T follicular helper cell (primary cell): ENCODE measurements around the gene MYCL.
"Not testable (repeated sequence)": the region's sequence is repeated elsewhere in the genome, so short reads cannot be mapped to it uniquely, and the experiment has no call there.

ENCODE experiments used
- DNase-seq: peaks from one replicate; pipeline ENCODE4 v3.0.0-alpha.2; 2020; ENCODE audit warnings: low read depth

The MYCL gene

GRCh38 chr1:39917825-39918224, 16.1 kb upstream of the MYCL start:
- no peak for DNase-seq

DNA sequence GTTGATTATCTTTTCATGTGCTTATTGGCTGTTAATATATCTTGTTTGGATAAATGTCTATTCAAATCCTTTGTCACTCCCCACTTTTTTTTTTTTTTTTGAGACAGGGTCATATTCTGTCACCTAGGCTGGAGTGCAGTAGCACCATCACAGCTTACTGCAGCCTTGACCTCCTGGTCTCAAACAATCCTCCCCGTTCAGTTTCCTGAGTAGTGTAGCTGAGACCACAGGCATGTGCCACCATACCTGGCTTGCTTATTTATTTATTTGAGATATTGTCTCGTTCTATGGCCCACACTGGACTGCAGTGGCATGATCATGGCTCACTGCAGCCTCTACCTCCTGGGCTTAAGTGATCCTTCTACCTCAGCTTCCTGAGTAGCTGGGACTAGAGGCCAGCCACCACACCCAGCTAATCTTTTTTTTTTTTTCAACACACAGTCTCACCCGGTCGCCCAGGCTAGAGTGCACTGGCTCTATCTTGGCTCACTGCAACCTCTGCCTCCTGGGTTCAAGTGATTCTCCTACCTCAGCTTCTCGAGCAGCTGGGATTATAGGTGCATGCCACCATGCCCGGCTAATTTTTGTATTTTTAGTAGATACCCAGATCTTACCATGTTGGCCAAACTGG, 13.9 kb upstream of the MYCL start:
- DNase-seq = no peak

GRCh38 chr1:39913136-39913535, 11.4 kb upstream of the MYCL start:
- DNase-seq = not testable (repeated sequence)

GRCh38 chr1:39910263-39910662, 8.5 kb upstream of the MYCL start:
- DNase-seq = no peak

GRCh38 chr1:39908534-39908933, 6.8 kb upstream of the MYCL start:
- no peak for DNase-seq

GRCh38 chr1:39907528-39908453, 6.1 kb upstream of the MYCL start:
- no peak for DNase-seq

- no peak for DNase-seq
Measured at GRCh38 chr1:39905172-39905571, 3.5 kb upstream of the MYCL start.

DNA sequence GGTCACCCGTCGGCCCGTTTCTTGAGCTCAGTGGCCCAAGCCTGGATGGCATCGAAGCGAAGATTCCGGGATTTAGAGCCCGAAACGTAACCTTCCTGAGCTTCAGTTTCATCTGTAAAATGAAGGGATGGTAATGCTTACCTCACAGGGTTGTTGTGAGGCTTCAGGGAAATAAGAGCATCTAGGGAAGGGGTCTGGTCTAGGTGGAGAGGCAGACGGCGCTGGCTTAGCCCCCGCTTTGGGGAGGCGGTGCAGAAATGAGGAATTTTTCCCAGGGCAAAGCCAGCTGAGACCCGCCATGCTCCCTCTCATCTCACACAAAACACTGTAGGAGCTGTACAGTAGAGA, 717 bp upstream of the MYCL start:
- DNase-seq = no peak

- no peak for DNase-seq
Measured at GRCh38 chr1:39901464-39901713, 328 bp downstream of the MYCL start.

GRCh38 chr1:39900662-39901463, 854 bp downstream of the MYCL start:
- DNase-seq = no peak

GRCh38 chr1:39899611-39900538, 1.8 kb downstream of the MYCL start:
- no peak for DNase-seq

- no peak for DNase-seq
Measured at GRCh38 chr1:39898648-39899603, 2.8 kb downstream of the MYCL start.

DNA sequence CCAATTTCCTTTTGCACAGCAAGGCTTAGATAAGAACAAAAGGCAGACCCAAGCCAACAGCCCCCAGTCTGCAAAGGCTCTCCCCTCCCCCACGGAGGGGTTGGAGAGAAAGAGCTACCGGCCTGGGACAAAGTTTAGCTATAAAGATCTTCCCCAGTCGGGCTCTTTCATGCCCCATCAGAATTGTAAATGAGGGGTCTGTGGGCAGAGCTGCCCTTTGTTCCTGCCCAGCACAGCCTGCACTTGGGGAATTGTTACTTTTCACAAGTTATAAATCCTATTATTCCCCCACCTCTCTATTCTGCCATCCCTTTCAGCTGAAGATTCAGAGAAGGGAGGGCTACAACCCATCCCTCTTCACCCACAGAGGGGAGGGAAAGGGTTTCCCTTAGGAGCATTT, 3.5 kb downstream of the MYCL start:
- DNase-seq = no peak

GRCh38 chr1:39896909-39897685, 4.6 kb downstream of the MYCL start:
- DNase-seq = no peak

DNA sequence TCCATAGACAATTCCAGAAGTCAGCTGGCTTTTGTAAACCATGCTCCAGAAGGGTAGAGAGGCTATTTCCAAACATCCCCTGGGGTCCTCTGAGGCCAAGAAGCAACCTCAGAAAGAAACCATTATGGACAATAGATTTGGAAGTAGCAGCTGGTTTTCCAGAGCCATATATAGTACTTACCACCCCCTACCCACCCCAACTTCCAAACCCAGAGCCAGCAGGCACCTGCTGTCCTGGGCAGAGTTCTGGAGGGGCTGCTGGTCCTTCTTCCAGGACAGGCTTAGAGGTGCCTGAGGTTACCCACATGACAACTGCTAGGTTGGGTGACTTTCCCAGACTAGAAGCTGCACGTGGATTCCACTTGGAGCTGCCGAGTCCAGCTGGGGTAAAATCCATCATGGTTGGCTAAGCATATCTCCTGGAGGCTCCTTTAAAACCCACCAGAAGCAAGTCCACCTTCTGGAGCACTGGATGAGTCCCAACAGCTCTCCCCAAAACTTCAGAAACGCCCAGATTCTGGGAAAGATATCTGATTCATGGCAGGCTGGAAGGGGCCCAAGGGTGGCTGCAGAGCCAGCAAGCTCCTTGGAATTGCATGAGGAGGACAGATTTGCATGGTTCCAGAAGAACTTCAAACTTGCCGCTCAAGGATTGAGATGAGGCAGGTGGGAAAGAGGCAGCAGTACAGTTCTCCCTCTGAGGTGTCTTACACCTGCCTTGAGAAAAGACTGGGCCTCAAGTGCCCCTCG, 5.8 kb downstream of the MYCL start:
- no peak for DNase-seq

GRCh38 chr1:39894884-39895495, 6.7 kb downstream of the MYCL start:
- no peak for DNase-seq

DNA sequence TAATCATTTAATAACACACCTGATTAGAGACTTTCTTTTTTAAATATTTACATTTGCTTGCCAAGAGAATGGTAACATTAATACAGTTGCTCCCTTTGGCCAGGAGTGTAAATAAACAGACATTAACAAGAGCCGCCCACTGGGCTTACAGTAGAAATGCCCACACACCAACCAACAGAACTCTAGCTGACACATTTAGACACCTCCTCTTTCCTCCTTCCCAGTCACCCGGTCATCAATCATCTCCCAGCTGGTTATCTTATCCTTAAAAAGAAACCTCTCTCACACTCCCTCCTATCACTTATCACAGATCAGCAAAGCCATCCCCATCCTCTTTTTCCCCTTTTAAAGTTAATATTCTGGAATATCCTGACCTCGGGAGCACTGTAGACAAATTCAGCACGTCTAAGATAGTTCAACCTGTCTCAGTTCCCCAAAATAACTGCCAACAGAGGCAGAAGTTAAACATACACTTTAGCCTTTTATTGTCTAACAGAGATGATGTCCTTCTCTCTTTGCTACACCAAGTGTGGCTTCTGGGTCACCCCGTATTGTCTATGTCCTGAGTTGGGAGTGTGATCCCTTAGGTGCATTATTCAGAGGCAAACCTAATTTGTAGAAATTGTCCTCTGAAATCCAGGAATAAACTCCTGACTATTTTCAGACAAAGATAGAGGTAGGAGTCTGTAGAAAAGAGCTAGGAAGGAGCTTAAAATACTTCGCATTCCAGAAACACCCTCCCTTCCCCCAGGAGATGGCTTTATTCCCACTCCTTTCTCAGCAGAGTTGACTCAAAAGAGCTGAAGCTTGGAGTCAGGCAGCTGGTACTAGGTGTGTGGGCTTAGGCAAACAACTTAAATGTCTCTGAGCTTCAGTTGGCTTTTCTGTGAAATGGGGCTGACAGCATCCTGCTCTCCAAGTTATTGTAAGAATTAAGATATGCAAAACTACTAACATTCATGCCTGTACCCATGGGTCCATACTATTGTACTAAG, 8.8 kb downstream of the MYCL start:
- DNase-seq = no peak
